SK-N-SH (cell line): ENCODE results near the gene CPB2. TPM values are rescaled to one million over a fixed set of nuclear protein-coding genes. Genes with fewer than 3 reads are reported as not detected.

ENCODE experiments used
- CTCF ChIA-PET: fragments of 300-600, 350-600 bp; formaldehyde crosslinking; extraction: SDS; loops from one replicate; lab custom pipeline; 2021; lab: Yijun Ruan, JAX
- POLR2A ChIA-PET: fragments of 350-600 bp; sonication (Branson Sonifier 250); formaldehyde crosslinking; extraction: SDS; loops from one replicate; lab custom pipeline; 2020; ENCODE audit warnings: antibody characterized with exemption, inconsistent platforms; lab: Yijun Ruan, JAX
- DNase-seq: peaks from one replicate; pipeline ENCODE4 v3.0.0; 2012
- H2AFZ ChIP-seq: fragments of 200-600 bp; sonication (generic); 2 replicates; pipeline ENCODE4 v1.8.1; 2016; ENCODE audit warnings: antibody characterized with exemption, mild to moderate bottlenecking, low read depth
- H3F3A ChIP-seq: fragments of 200-600 bp; sonication (generic); replicated peaks from 2 replicates; pipeline ENCODE3; 2016; ENCODE audit warnings: antibody characterized with exemption, mild to moderate bottlenecking; ENCODE audit not compliant: insufficient read depth
- H3K27ac ChIP-seq, 2 experiments: fragments of 200-500 bp in 1 of 2; fragments of 200-600 bp in 1 of 2; sonication (Bioruptor generic) in 1 of 2; sonication (generic), shearing (Covaris generic) in 1 of 2; 2 replicates each; pipeline versions ENCODE4 v1.5.1 to v1.6.1; 2014 to 2016; ENCODE audit warnings: low read depth in 2 of 2, inconsistent platforms in 1 of 2, low read length in 1 of 2, mild to moderate bottlenecking in 1 of 2, mixed read lengths in 1 of 2
- H3K27me3 ChIP-seq: fragments of 200-600 bp; sonication (generic), shearing (Covaris generic); 2 replicates; pipeline ENCODE4 v1.6.1; 2016; ENCODE audit warnings: mixed run types; ENCODE audit not compliant: insufficient read depth
- H3K36me3 ChIP-seq, 2 experiments: fragments of 200-500 bp in 1 of 2; fragments of 200-600 bp in 1 of 2; sonication (Bioruptor generic) in 1 of 2; sonication (generic) in 1 of 2; replicated peaks in 1 of 2; 2 replicates each; pipeline versions ENCODE3 to v1.5.1; 2014 to 2016; ENCODE audit warnings: low read length in 1 of 2, mild to moderate bottlenecking in 1 of 2; ENCODE audit not compliant: insufficient read depth in 2 of 2, control insufficient read depth in 1 of 2
- H3K4me1 ChIP-seq, 2 experiments: fragments of 200-500 bp in 1 of 2; fragments of 200-600 bp in 1 of 2; sonication (Bioruptor generic) in 1 of 2; sonication (generic), shearing (Covaris generic) in 1 of 2; 2 replicates each; pipeline versions ENCODE4 v1.5.1 to v1.6.1; 2014 to 2016; ENCODE audit warnings: low read depth in 1 of 2, low read length in 1 of 2, mixed run types in 1 of 2; ENCODE audit not compliant: insufficient read depth in 2 of 2, control insufficient read depth in 1 of 2
- H3K4me2 ChIP-seq: fragments of 200-600 bp; sonication (generic), shearing (Covaris generic); 2 replicates; pipeline ENCODE4 v1.6.1; 2017; ENCODE audit warnings: mixed run types
- H3K4me3 ChIP-seq, 2 experiments: fragments of 200-500 bp in 1 of 2; fragments of 200-600 bp in 1 of 2; sonication (Bioruptor generic) in 1 of 2; sonication (generic), shearing (Covaris generic) in 1 of 2; 2 replicates each; pipeline versions ENCODE4 v1.5.1 to v1.8.1; 2014 to 2016; ENCODE audit warnings: low read depth in 2 of 2, inconsistent platforms in 1 of 2, low read length in 1 of 2, mild to moderate bottlenecking in 1 of 2, mixed read lengths in 1 of 2, moderate library complexity in 1 of 2
- H3K79me2 ChIP-seq: fragments of 200-600 bp; sonication (generic); 2 replicates; pipeline ENCODE4 v1.8.1; 2017; ENCODE audit warnings: mild to moderate bottlenecking; ENCODE audit not compliant: insufficient read depth
- H3K9ac ChIP-seq: fragments of 200-600 bp; sonication (generic); 2 replicates; pipeline ENCODE4 v1.6.1; 2017; ENCODE audit warnings: mixed run types
- H3K9me2 ChIP-seq: fragments of 200-600 bp; sonication (generic); 2 replicates; pipeline ENCODE4 v1.6.1; 2017; ENCODE audit warnings: mixed run types
- H3K9me3 ChIP-seq: fragments of 200-600 bp; sonication (generic); 2 replicates; pipeline ENCODE4 v1.6.1; 2017; ENCODE audit warnings: mixed run types, mild to moderate bottlenecking, moderate library complexity
- H4K20me1 ChIP-seq: fragments of 200-600 bp; sonication (generic); 2 replicates; pipeline ENCODE4 v1.6.1; 2017; ENCODE audit warnings: mild to moderate bottlenecking, mixed run types; ENCODE audit not compliant: insufficient read depth
- ELF1 ChIP-seq: IDR thresholded peaks from 2 replicates; pipeline ENCODE4 v1.4.0; 2012
- EP300 ChIP-seq, 2 experiments: IDR thresholded peaks; 2 replicates each; pipeline versions ENCODE4 v1.4.0 to v1.6.1; 2012; ENCODE audit warnings: borderline replicate concordance in 1 of 2, low read depth in 1 of 2, low read length in 1 of 2
- FOSL2 ChIP-seq: IDR thresholded peaks from 2 replicates; pipeline ENCODE4 v1.4.0; 2012; ENCODE audit warnings: low read depth, mild to moderate bottlenecking, moderate library complexity, borderline replicate concordance
- FOXM1 ChIP-seq: IDR thresholded peaks from 2 replicates; pipeline ENCODE4 v1.4.0; 2012; ENCODE audit warnings: low read depth, mild to moderate bottlenecking
- GABPA ChIP-seq: IDR thresholded peaks from 2 replicates; pipeline ENCODE4 v1.4.0; 2012; ENCODE audit warnings: low read depth, mild to moderate bottlenecking
- GATA2 ChIP-seq: sonication (generic); formaldehyde crosslinking; IDR thresholded peaks from 2 replicates; pipeline ENCODE4 v1.5.0; 2020; ENCODE audit warnings: mild to moderate bottlenecking, missing genetic modification reagents
- JUND ChIP-seq: IDR thresholded peaks from 2 replicates; pipeline ENCODE4 v1.4.0; 2012
- MXI1 ChIP-seq: IDR thresholded peaks from 2 replicates; pipeline ENCODE4 v1.6.1; 2012; ENCODE audit warnings: mild to moderate bottlenecking, low read depth, low read length, improper control_type of control experiment
- NFIC ChIP-seq: IDR thresholded peaks from 2 replicates; pipeline ENCODE4 v1.4.0; 2012; ENCODE audit warnings: borderline replicate concordance
- NRF1 ChIP-seq: IDR thresholded peaks from 2 replicates; pipeline ENCODE4 v1.6.1; 2012; ENCODE audit warnings: low read depth, mild to moderate bottlenecking, low read length
- POLR2AphosphoS5 ChIP-seq: IDR thresholded peaks from 2 replicates; pipeline ENCODE4 v1.6.1; 2012; ENCODE audit warnings: low read depth, low read length
- RAD21 ChIP-seq: IDR thresholded peaks from 2 replicates; pipeline ENCODE4 v1.6.1; 2012; ENCODE audit warnings: mild to moderate bottlenecking, low read length
- REST ChIP-seq: IDR thresholded peaks from 2 replicates; pipeline ENCODE4 v1.6.1; 2012; ENCODE audit warnings: mild to moderate bottlenecking, low read depth, low read length, moderate library complexity
- RFX5 ChIP-seq: IDR thresholded peaks from 2 replicates; pipeline ENCODE4 v1.6.1; 2012; ENCODE audit warnings: mild to moderate bottlenecking, improper control_type of control experiment, low read length
- RXRA ChIP-seq: IDR thresholded peaks from 2 replicates; pipeline ENCODE4 v1.4.0; 2012; ENCODE audit warnings: low read depth, mild to moderate bottlenecking, borderline replicate concordance
- SIN3A ChIP-seq: IDR thresholded peaks from 2 replicates; pipeline ENCODE4 v1.6.1; 2012; ENCODE audit warnings: low read depth, mild to moderate bottlenecking, low read length, moderate library complexity, borderline replicate concordance
- TAF1 ChIP-seq: IDR thresholded peaks from 2 replicates; pipeline ENCODE4 v1.6.1; 2012; ENCODE audit warnings: low read depth, mild to moderate bottlenecking, low read length, moderate library complexity, borderline replicate concordance
- USF1 ChIP-seq: IDR thresholded peaks from 2 replicates; pipeline ENCODE4 v1.4.0; 2012; ENCODE audit warnings: low read depth, borderline replicate concordance
- WGBS: methylation state at CpG from one replicate; pipeline ENCODE4 v1.1.6; 2017; ENCODE audit warnings: low lambda C conversion rate; 5-methylcytosine and 5-hydroxymethylcytosine counted together
- polyA plus RNA-seq, 3 experiments: library from polyadenylated mRNA; depleted of rRNA; stranded (reverse); fragments of >200 nt; gene quantifications; 2 replicates each; pipeline ENCODE4 v1.2.3, GENCODE V29; 2012
- TF ChIP-seq, protein P1 (sequence below): IDR thresholded peaks from 2 replicates; pipeline ENCODE4; 2012

Gene CPB2
- polyA plus RNA-seq, 1 of the 3 experiments (the other 2 are of a cell fraction), result not detected

DNA sequence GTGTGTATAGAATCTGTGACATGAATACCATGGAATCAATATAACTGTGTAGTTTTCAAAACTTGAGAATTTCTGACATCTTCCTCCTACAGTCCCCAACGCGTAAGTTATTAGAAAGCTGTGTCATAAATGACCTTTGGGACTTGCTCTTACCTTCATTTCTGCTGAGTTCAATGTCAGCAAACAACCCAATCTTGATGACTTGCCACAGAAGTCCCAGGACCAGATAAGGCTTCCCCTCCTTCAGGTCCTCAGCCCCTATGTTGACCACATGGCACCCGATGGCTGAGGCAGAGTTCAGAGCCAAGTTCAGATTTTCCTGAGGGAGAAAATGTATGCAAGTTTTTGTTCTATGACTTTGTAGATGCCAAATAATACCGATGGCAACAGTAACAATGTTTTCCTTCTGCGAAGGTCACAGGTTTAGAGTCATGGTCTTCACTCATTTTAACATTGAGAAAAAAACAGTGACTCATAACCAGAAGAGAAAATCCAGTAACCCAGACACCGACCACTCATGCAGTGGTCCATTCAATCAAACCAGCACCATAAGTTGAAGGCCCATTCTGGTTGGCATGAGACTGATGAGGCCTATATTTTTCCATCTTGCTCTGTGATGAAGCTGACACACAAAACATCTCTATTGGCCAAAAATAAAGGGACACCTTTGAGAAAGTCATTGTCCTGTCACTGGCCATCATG is 47.9 kb upstream of the CPB2 start:
- H3F3A ChIP-seq, result no peaks in the 10 kb centered on the region
- H2AFZ ChIP-seq, result no peak overlapping the region
- H3K4me2 ChIP-seq, result no peak overlapping the region
- POLR2A ChIA-PET, result no interaction called here
- CTCF ChIA-PET, result no interaction called here
- H3K9ac ChIP-seq, result no peak overlapping the region
- TF ChIP-seq NFIC (no peak), RFX5 (no peak), JUND (no peak), SIN3A (no peak)
- no peak overlapping the region for H3K27ac ChIP-seq
- H3K36me3 ChIP-seq, result no peaks in the 10 kb centered on the region
- DNase-seq, result no peak
- H3K9me2 ChIP-seq, result no peaks in the 10 kb centered on the region
- no peaks in the 10 kb centered on the region for H3K79me2 ChIP-seq
- H3K4me1 ChIP-seq, result no peaks in the 10 kb centered on the region; a peak in 2 of 4 replicates
- no peaks in the 10 kb centered on the region for H4K20me1 ChIP-seq
- no peaks in the 10 kb centered on the region for H3K9me3 ChIP-seq
- WGBS, result 71% methylated on average over 6 of the region's 6 CpGs
- no peaks in the 10 kb centered on the region for H3K27me3 ChIP-seq
- no peak overlapping the region for H3K4me3 ChIP-seq

GRCh38 chr13:46150134-46150693 is 45.4 kb upstream of the CPB2 start:
- no peak overlapping the region for H3K27ac ChIP-seq
- CTCF ChIA-PET, result interaction anchor here (0.8 to 5.1 kb wide), 5 partner anchors 9 to 171 kb away, joined by 3 to 30 read pairs (median 4); no protein-coding TSS in a partner anchor
- no peak for TF ChIP-seq EP300 (IDR thresholded peaks at IDR 0.05; ENCODE audit: borderline replicate concordance in 1 of 2, low read depth in 1 of 2, low read length in 1 of 2)
- no peak for TF ChIP-seq ELF1
- no peak for TF ChIP-seq RAD21
- no peak for TF ChIP-seq RXRA
- no peak for TF ChIP-seq USF1
- no peak for TF ChIP-seq REST
- TF ChIP-seq POLR2AphosphoS5, result no peak
- TF ChIP-seq, protein P1, sequence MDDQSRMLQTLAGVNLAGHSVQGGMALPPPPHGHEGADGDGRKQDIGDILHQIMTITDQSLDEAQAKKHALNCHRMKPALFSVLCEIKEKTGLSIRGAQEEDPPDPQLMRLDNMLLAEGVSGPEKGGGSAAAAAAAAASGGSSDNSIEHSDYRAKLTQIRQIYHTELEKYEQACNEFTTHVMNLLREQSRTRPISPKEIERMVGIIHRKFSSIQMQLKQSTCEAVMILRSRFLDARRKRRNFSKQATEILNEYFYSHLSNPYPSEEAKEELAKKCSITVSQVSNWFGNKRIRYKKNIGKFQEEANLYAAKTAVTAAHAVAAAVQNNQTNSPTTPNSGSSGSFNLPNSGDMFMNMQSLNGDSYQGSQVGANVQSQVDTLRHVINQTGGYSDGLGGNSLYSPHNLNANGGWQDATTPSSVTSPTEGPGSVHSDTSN, result no peak
- TF ChIP-seq GATA2 (CRISPR knock-in tag), result no peak
- no peak for TF ChIP-seq MXI1
- TF ChIP-seq GABPA, result no peak
- no peak for TF ChIP-seq FOXM1
- no peak for TF ChIP-seq NRF1
- TF ChIP-seq TAF1, result no peak
- TF ChIP-seq FOSL2, result no peak
- no peak for TF ChIP-seq JUND
- no peaks in the 10 kb centered on the region for H3K9me3 ChIP-seq
- no peaks in the 10 kb centered on the region for H3K79me2 ChIP-seq
- no peaks in the 10 kb centered on the region for H3K27me3 ChIP-seq
- no peak overlapping the region for H3K4me2 ChIP-seq
- H3K9me2 ChIP-seq, result no peaks in the 10 kb centered on the region
- H3K4me3 ChIP-seq, result no peak overlapping the region
- DNase-seq, result no peak
- no peak overlapping the region for H2AFZ ChIP-seq
- H4K20me1 ChIP-seq, result no peaks in the 10 kb centered on the region
- H3K4me1 ChIP-seq, result no peaks in the 10 kb centered on the region; a peak in 2 of 4 replicates
- no peaks in the 10 kb centered on the region for H3F3A ChIP-seq
- H3K36me3 ChIP-seq, result no peaks in the 10 kb centered on the region
- POLR2A ChIA-PET, result no interaction called here
- 81% methylated on average over 1 of the region's 1 CpG for WGBS
- H3K9ac ChIP-seq, result no peak overlapping the region
